ENCODE results near the gene MPI.
"Not testable (repeated sequence)": the region's sequence is repeated elsewhere in the genome, so short reads cannot be mapped to it uniquely, and the experiment has no call there.

GRCh38 chr15:74887537-74888193 is 2.2 kb upstream of the MPI start:
- not testable (repeated sequence) for TF ChIP-seq POLR2A (IDR thresholded peaks at IDR 0.05)
- TF ChIP-seq, protein P1, sequence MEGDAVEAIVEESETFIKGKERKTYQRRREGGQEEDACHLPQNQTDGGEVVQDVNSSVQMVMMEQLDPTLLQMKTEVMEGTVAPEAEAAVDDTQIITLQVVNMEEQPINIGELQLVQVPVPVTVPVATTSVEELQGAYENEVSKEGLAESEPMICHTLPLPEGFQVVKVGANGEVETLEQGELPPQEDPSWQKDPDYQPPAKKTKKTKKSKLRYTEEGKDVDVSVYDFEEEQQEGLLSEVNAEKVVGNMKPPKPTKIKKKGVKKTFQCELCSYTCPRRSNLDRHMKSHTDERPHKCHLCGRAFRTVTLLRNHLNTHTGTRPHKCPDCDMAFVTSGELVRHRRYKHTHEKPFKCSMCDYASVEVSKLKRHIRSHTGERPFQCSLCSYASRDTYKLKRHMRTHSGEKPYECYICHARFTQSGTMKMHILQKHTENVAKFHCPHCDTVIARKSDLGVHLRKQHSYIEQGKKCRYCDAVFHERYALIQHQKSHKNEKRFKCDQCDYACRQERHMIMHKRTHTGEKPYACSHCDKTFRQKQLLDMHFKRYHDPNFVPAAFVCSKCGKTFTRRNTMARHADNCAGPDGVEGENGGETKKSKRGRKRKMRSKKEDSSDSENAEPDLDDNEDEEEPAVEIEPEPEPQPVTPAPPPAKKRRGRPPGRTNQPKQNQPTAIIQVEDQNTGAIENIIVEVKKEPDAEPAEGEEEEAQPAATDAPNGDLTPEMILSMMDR (IDR thresholded peaks at IDR 0.05), result not testable (repeated sequence)

Measured in right lobe of liver (tissue), 4 donors.